NCI-H187 treated with DMSO at 0.1 percent for 48 hours (cell line): Measurements from ENCODE around the gene ATP6V0D1.

Source experiments
- DNase-seq: peaks from one replicate; lab custom pipeline; 2025; lab: John Stamatoyannopoulos, UW

ATP6V0D1 gene

GRCh38 chr16:67393111-67393787, 87.7 kb downstream of the ATP6V0D1 start, which contains the start of gene TPPP3:
TSS of gene TPPP3 (minus strand) at chr16:67393498. CDS start at chr16:67391111, 2,387 bp downstream.
- DNase-seq: no peak

- DNase-seq: no peak
Observed at GRCh38 chr16:67392301-67393059, 88.5 kb downstream of the ATP6V0D1 start.

- no peak for DNase-seq
Observed at GRCh38 chr16:67391424-67392300, 89.3 kb downstream of the ATP6V0D1 start.

- DNase-seq: no peak
Observed at GRCh38 chr16:67390816-67391423, 90.0 kb downstream of the ATP6V0D1 start.

- no peak for DNase-seq
Observed at GRCh38 chr16:67389911-67390815, 90.8 kb downstream of the ATP6V0D1 start.

GRCh38 chr16:67388591-67388990, 92.4 kb downstream of the ATP6V0D1 start:
- no peak for DNase-seq

- no peak for DNase-seq
Observed at GRCh38 chr16:67388191-67388590, 92.8 kb downstream of the ATP6V0D1 start.
